ENCODE results near the gene NAALADL2. TPM values are rescaled to one million over a fixed set of nuclear protein-coding genes. Genes with fewer than 3 reads are reported as not detected.

Gene NAALADL2
- polyA plus RNA-seq, 1 donor = 6.5 TPM

DNA sequence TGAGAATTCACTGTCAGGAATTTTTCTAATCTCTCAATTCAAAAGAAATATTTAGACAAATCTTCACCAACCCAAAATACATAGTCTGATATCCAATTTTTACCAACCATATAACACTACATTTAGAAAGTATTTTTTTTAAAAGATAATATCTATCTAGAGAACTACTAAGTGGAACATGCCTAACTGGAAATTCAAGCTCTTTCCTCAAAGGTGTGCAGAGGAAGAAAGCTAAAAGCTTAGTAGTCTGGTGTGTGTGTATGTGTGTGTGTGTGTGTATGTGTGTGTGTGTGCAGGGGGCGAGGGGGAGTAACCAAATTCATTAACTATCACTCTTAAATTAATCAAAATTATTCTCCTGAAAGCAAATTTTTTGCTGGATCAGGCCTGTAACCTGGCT lies 797.3 kb downstream of the NAALADL2 start:
- no CpG with 5 or more reads among the region's 1 CpG for WGBS (ENCODE audit: insufficient coverage, low lambda C conversion rate)
- no peak for DNase-seq

DNA sequence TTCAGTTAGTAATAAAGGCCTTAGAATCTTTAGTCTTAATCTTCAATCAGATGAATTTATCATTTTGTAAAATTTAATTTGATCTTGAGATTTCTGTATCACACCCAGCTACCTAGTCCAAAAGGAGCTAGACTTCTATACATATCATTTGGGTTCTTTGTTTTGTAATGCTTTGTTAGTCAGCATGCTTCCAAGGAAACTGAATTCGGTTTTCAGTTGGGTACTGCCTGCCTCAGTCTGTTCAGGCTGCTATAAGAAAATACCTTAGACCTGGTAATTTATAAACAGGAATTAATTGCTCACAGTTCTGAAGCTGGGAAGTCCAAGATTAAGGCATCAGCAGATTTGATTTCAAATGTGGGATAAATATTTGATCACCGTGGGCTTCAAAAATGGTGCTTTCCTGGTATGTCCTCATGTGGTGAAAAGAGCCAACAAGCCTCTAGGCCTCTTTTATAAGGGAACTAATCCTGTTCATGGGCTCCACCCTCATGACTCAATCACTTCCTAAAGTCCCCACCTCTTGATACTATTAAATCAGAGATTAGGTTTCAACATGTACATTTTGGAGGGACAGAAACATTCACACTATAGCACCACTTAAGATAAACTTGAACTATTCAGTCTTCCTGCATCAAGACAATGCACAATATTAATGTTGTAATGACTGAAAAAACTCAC lies 800.7 kb downstream of the NAALADL2 start:
- DNase-seq = no peak

More for the DNA sequence above, 797.3 kb downstream of the NAALADL2 start:
- Histone ChIP-seq H3K4me3 (ENCODE audit: low read length) (no peak overlapping the region), H3K9me3 (ENCODE audit: control insufficient read depth, low read depth, low read length) (no peaks in the 10 kb centered on the region), H3K36me3 (ENCODE audit: control insufficient read depth, insufficient read depth, low read length) (no peaks in the 10 kb centered on the region), H3K4me1 (ENCODE audit: control insufficient read depth, insufficient read depth, low read length) (no peaks in the 10 kb centered on the region), H3K27ac (ENCODE audit: low read length) (no peak overlapping the region), H3K27me3 (ENCODE audit: control insufficient read depth, insufficient read depth, low read length) (no peaks in the 10 kb centered on the region)

DNA sequence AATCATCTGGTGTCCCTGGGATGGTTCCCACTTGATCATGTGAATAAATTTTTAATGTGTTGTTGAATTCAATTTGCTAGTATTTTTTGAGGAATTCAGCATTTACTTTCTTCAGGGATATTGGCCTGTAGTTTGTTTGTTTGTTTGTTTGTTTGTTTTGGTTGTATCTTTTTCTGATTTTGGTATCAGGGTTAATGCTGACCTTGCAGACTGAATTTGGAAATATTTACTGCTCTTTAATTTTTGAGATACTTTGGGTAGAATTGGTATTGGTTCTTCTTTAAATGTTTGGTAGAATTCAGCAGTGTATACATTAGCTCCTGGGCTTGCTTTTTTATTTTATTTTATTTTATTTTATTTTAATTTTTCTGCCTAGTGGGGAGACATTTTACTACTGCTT lies 803.7 kb downstream of the NAALADL2 start:
- Histone ChIP-seq H3K9me3 (ENCODE audit: control insufficient read depth, low read depth, low read length) (no peaks in the 10 kb centered on the region), H3K4me1 (ENCODE audit: control insufficient read depth, insufficient read depth, low read length) (no peaks in the 10 kb centered on the region), H3K27me3 (ENCODE audit: control insufficient read depth, insufficient read depth, low read length) (no peaks in the 10 kb centered on the region), H3K36me3 (ENCODE audit: control insufficient read depth, insufficient read depth, low read length) (no peaks in the 10 kb centered on the region), H3K27ac (ENCODE audit: low read length) (no peak overlapping the region), H3K4me3 (ENCODE audit: low read length) (no peak overlapping the region)
- no peak for DNase-seq

More for the DNA sequence above, 800.7 kb downstream of the NAALADL2 start:
- no peak overlapping the region for H3K4me3 ChIP-seq (ENCODE audit: low read length)
- no peaks in the 10 kb centered on the region for H3K36me3 ChIP-seq (ENCODE audit: control insufficient read depth, insufficient read depth, low read length)
- H3K4me1 ChIP-seq (ENCODE audit: control insufficient read depth, insufficient read depth, low read length) = no peaks in the 10 kb centered on the region
- H3K27ac ChIP-seq (ENCODE audit: low read length) = no peak overlapping the region
- no peaks in the 10 kb centered on the region for H3K9me3 ChIP-seq (ENCODE audit: control insufficient read depth, low read depth, low read length)
- WGBS (ENCODE audit: insufficient coverage, low lambda C conversion rate) = no CpG with 5 or more reads among the region's 2 CpGs
- H3K27me3 ChIP-seq (ENCODE audit: control insufficient read depth, insufficient read depth, low read length) = no peaks in the 10 kb centered on the region

DNA sequence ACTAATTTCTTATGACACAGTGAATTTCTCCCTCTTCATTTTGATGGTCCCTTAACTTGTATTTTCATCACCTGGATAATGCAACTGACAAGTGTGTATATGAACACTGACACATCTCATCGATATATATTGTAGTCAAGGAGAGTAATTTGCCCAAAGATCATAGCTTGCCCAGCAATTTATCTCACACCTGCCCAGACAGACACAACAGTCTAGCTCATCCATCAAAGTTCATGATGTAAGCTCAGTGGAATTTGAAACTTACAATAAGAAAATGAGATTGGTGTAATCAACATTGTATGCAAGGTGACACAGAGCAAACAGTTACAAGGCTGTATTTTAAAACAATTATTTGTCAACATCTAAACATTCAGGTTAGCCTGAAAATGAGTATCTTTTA lies 805.8 kb downstream of the NAALADL2 start:
- H3K27ac ChIP-seq (ENCODE audit: low read length) = no peak overlapping the region
- no peaks in the 10 kb centered on the region for H3K36me3 ChIP-seq (ENCODE audit: control insufficient read depth, insufficient read depth, low read length)
- H3K9me3 ChIP-seq (ENCODE audit: control insufficient read depth, low read depth, low read length) = no peaks in the 10 kb centered on the region
- no peaks in the 10 kb centered on the region for H3K27me3 ChIP-seq (ENCODE audit: control insufficient read depth, insufficient read depth, low read length)
- no peak overlapping the region for H3K4me3 ChIP-seq (ENCODE audit: low read length)
- WGBS (ENCODE audit: insufficient coverage, low lambda C conversion rate) = no CpG with 5 or more reads among the region's 1 CpG
- DNase-seq = no peak
- H3K4me1 ChIP-seq (ENCODE audit: control insufficient read depth, insufficient read depth, low read length) = no peaks in the 10 kb centered on the region

DNA sequence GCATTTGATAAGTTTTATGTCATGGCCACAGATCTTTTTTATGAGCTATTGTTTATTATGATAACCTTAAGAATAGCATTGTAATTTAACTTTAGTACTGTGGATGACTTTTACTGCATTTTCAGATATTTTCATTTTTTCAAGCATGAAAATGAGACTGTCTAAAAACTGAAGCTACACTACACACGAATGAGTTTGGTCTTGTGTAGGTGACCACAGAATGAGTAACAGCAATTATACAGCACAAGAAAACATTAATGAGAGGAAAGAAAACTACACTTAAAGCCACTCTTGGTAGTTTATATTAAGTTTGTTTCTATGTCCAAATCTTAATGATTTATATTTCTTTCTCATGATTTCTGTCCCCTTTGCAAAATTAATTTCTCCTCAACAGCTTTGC lies 809.2 kb downstream of the NAALADL2 start:
- 100% methylated on average over 1 of the region's 1 CpG for WGBS (ENCODE audit: insufficient coverage, low lambda C conversion rate)
- H3K4me3 ChIP-seq (ENCODE audit: low read length) = no peak overlapping the region
- no peaks in the 10 kb centered on the region for H3K36me3 ChIP-seq (ENCODE audit: control insufficient read depth, insufficient read depth, low read length)
- no peaks in the 10 kb centered on the region for H3K27me3 ChIP-seq (ENCODE audit: control insufficient read depth, insufficient read depth, low read length)
- H3K4me1 ChIP-seq (ENCODE audit: control insufficient read depth, insufficient read depth, low read length) = no peaks in the 10 kb centered on the region
- H3K27ac ChIP-seq (ENCODE audit: low read length) = no peak overlapping the region
- no peaks in the 10 kb centered on the region for H3K9me3 ChIP-seq (ENCODE audit: control insufficient read depth, low read depth, low read length)
- no peak for DNase-seq

DNA sequence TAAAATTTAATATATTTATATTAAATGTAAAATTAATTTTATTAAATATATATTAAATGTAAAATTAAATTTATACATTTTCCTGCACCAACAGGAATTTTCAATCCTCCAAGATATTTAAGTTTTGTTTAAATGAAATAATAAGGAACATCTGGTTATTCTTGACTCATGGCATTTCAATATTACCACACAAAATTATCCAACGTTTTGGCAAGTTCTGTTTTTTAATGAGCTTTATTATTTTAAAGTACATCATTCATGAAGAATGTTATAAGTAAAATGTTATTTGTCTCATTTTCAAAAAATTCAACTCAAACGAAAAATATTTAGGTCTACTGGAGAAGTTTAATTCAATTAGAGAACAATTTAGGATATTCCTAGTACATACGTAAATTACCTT lies 811.4 kb downstream of the NAALADL2 start:
- WGBS (ENCODE audit: insufficient coverage, low lambda C conversion rate) = 94% methylated on average over 2 of the region's 3 CpGs
- Histone ChIP-seq H3K27ac (ENCODE audit: low read length) (no peak overlapping the region), H3K9me3 (ENCODE audit: control insufficient read depth, low read depth, low read length) (no peaks in the 10 kb centered on the region), H3K36me3 (ENCODE audit: control insufficient read depth, insufficient read depth, low read length) (no peaks in the 10 kb centered on the region), H3K27me3 (ENCODE audit: control insufficient read depth, insufficient read depth, low read length) (no peaks in the 10 kb centered on the region), H3K4me1 (ENCODE audit: control insufficient read depth, insufficient read depth, low read length) (no peaks in the 10 kb centered on the region), H3K4me3 (ENCODE audit: low read length) (no peak overlapping the region)
- DNase-seq = no peak

DNA sequence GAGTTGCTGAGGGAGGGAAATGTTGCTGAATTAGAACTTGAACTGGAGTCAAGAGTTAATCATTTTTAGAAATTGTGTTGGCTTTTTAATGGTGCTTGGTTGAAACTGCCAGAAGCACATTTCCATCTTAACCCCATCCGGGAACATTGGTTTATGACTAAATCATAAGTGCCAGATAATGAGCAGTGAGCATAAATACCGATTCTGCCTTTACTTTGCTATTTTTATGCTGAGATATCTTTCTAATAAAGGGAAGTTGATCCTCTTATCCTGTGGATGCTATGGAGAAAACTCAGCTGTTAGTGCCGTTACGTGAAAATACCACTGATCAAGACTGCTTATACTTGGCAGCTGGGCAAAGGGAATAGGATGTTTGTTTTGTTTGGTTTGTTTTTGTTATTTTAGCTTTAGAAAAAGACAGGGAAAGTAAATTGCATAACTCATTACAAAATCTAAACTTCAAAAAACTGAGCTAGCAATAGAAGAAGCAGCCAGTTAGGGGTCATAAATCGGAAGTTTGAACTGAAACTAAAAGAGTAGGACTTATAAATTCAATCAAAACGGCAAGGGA lies 813.1 kb downstream of the NAALADL2 start:
- no peak for DNase-seq
- WGBS (ENCODE audit: insufficient coverage, low lambda C conversion rate) = 75% methylated on average over 4 of the region's 6 CpGs
- Histone ChIP-seq H3K4me3 (ENCODE audit: low read length) (no peak overlapping the region), H3K27ac (ENCODE audit: low read length) (no peak overlapping the region), H3K4me1 (ENCODE audit: control insufficient read depth, insufficient read depth, low read length) (no peaks in the 10 kb centered on the region), H3K9me3 (ENCODE audit: control insufficient read depth, low read depth, low read length) (no peaks in the 10 kb centered on the region), H3K27me3 (ENCODE audit: control insufficient read depth, insufficient read depth, low read length) (no peaks in the 10 kb centered on the region), H3K36me3 (ENCODE audit: control insufficient read depth, insufficient read depth, low read length) (no peaks in the 10 kb centered on the region)

DNA sequence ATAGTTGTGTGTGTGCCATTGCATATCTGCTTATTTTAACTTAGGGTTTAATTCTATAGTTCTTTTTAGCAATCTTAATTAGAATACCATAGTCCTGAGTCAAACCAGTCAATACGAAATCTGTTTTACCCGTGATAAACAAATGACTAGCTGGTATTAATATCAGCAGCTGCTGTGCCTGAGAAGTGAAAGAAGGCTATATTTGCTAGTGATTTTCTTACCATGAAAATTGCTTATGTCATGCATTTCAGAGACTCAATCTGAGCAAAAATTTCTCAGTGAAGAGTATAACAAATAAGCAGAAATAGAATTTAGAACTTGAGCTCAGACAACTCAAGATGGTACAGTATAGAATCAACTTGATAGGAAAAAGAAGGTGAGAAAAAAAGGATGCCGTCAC lies 820.4 kb downstream of the NAALADL2 start:
- Histone ChIP-seq H3K4me1 (ENCODE audit: control insufficient read depth, insufficient read depth, low read length) (no peaks in the 10 kb centered on the region), H3K4me3 (ENCODE audit: low read length) (no peak overlapping the region), H3K27me3 (ENCODE audit: control insufficient read depth, insufficient read depth, low read length) (no peaks in the 10 kb centered on the region), H3K9me3 (ENCODE audit: control insufficient read depth, low read depth, low read length) (no peaks in the 10 kb centered on the region), H3K36me3 (ENCODE audit: control insufficient read depth, insufficient read depth, low read length) (no peaks in the 10 kb centered on the region), H3K27ac (ENCODE audit: low read length) (no peak overlapping the region)
- no peak for DNase-seq
- 100% methylated on average over 1 of the region's 3 CpGs for WGBS (ENCODE audit: insufficient coverage, low lambda C conversion rate)

DNA sequence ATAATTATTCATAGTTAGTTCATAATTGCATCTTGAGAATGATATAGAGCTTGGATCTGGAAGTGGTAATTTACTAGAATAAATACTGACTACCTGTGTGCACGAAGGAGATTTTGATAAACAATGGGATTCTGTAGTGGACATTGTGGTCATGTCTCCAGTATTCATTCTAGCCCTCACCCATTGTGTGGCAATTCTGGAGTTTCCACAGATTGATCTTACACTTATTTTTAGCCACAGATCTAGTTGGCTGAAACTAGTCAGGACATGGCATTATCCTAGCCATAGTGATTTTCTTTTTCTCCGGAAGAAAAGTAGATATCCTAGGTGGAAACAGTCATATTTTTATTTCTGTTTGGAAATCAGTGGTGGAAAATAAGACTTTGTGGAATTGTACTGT lies 833.1 kb downstream of the NAALADL2 start:
- H3K36me3 ChIP-seq (ENCODE audit: control insufficient read depth, insufficient read depth, low read length) = no peaks in the 10 kb centered on the region
- no CpG with 5 or more reads among the region's 2 CpGs for WGBS (ENCODE audit: insufficient coverage, low lambda C conversion rate)
- no peaks in the 10 kb centered on the region for H3K27me3 ChIP-seq (ENCODE audit: control insufficient read depth, insufficient read depth, low read length)
- no peak overlapping the region for H3K4me3 ChIP-seq (ENCODE audit: low read length)
- H3K9me3 ChIP-seq (ENCODE audit: control insufficient read depth, low read depth, low read length) = no peaks in the 10 kb centered on the region
- no peak overlapping the region for H3K27ac ChIP-seq (ENCODE audit: low read length)
- DNase-seq = no peak
- H3K4me1 ChIP-seq (ENCODE audit: control insufficient read depth, insufficient read depth, low read length) = no peaks in the 10 kb centered on the region

DNA sequence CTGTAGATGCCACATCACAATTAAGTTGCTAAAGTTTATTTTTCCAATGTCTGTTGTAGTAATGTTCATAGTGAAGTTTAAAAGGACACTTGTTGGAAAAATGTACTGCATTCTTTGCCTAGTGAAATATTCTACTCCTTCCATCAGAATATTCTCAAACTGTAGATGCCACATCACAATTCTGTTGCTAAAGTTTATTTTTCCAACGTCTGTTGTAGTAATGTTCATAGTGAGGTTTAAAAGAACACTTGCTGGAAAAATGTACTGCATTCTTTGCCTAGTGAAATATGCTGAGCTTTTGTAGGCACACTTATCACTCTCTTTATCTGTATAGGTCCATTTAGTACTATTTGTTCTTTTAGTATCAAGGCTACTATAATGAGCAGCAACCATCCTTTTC lies 836.1 kb downstream of the NAALADL2 start:
- no peaks in the 10 kb centered on the region for H3K4me1 ChIP-seq (ENCODE audit: control insufficient read depth, insufficient read depth, low read length)
- no peak overlapping the region for H3K4me3 ChIP-seq (ENCODE audit: low read length)
- 50% methylated on average over 1 of the region's 1 CpG for WGBS (ENCODE audit: insufficient coverage, low lambda C conversion rate)
- DNase-seq = no peak
- no peaks in the 10 kb centered on the region for H3K9me3 ChIP-seq (ENCODE audit: control insufficient read depth, low read depth, low read length)
- H3K27ac ChIP-seq (ENCODE audit: low read length) = no peak overlapping the region
- H3K27me3 ChIP-seq (ENCODE audit: control insufficient read depth, insufficient read depth, low read length) = no peaks in the 10 kb centered on the region
- no peaks in the 10 kb centered on the region for H3K36me3 ChIP-seq (ENCODE audit: control insufficient read depth, insufficient read depth, low read length)

DNA sequence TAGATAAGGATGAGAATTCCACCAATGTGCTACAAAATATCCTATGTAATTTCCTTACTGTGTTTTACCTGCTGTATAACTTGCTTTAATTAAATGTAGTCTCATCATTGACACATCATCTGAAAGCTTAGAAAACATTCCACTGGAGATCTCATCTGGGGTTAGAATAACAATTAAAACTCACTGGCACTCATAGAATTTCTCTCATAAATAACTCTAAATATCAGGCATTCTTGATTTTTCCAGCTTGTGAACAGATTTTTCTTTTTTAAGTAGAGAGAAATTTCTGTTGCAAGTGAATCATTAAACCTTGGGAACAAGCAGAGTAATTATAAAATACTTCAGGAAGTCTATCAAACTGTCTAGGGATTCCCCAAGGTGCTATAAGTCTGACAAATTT lies 843.8 kb downstream of the NAALADL2 start:
- no peak overlapping the region for H3K4me3 ChIP-seq (ENCODE audit: low read length)
- DNase-seq = no peak

More for the DNA sequence above, 843.8 kb downstream of the NAALADL2 start:
- no peaks in the 10 kb centered on the region for H3K27me3 ChIP-seq (ENCODE audit: control insufficient read depth, insufficient read depth, low read length)
- no peaks in the 10 kb centered on the region for H3K4me1 ChIP-seq (ENCODE audit: control insufficient read depth, insufficient read depth, low read length)
- no peak overlapping the region for H3K27ac ChIP-seq (ENCODE audit: low read length)
- no peaks in the 10 kb centered on the region for H3K9me3 ChIP-seq (ENCODE audit: control insufficient read depth, low read depth, low read length)
- no peaks in the 10 kb centered on the region for H3K36me3 ChIP-seq (ENCODE audit: control insufficient read depth, insufficient read depth, low read length)

Measured in large intestine (tissue), 3 donors.